HG03280 (cell line): ENCODE results near the gene DPYSL5.

Experiments
- ATAC-seq: cut with Tn5 transposase; IDR thresholded peaks from one replicate; pipeline ENCODE4 v1.9.1; 2021; ENCODE audit warnings: mild to moderate bottlenecking, moderate library complexity; ENCODE audit not compliant: unreplicated experiment

The DPYSL5 gene

DNA sequence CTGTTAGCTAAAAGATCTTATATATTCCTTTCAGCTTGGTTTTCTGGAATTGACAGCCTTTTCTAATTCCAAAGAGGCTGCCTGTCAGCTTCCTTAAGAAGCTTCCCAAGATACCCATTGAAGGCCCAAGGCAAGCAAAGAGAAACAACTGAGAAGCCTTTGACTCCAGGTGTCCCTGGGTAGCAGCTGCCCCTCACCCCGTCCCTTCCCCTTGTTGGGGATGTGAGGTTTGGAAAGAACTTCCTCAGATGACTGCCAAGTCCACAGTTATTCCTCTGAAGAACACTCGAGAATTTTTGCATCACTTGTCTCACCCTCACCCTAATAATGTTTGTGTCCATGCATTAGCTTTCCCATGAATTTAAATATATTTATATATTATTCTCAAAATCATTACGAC, 135.8 kb downstream of the DPYSL5 start:
- no peak for ATAC-seq

- ATAC-seq, result no peak
These were observed 137.9 kb downstream of the DPYSL5 start for GRCh38 chr2:26985807-26986206.

GRCh38 chr2:26986576-26986975, 138.6 kb downstream of the DPYSL5 start:
- ATAC-seq, result no peak

DNA sequence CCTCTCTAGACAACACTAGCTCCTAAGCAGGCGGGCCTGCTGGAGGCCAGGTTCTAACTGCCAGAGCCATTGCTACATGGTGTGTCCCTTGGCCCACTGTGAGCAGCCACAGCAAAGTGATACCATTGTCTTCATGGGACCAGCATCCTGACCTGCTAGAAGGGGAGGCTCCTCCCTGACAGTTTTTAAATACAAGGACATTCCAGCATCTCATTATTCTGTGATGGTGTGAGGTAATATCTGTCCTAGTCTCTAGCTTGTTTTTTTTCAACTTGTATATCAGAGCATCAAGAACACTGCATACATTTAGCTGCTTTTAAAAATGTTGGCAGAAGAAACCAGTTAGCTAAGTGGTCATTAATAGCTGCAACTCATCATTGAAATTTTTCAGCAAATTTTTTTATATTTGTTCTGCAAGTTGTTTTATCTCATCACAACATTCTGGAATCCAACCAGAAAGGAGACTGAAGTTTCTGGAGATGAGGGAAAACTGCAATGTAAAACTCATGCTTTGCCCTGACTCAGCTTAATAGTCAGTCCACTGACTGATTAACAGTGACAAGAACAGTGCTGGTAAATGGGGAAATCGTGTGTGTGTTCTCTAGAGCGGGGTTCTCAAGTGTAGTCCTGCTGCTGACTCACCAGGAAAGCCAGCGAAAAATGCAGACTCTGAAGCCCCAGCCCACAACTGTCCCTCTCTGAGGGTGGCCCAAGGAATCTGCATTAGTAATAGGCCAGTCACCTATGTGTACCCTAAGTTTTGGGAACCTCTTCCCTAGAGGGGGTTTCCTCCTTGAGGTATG, 140.3 kb downstream of the DPYSL5 start:
- no peak for ATAC-seq

- no peak for ATAC-seq
These were observed 141.2 kb downstream of the DPYSL5 start for GRCh38 chr2:26989156-26989555.

- ATAC-seq, result no peak
These were observed 143.8 kb downstream of the DPYSL5 start for GRCh38 chr2:26991717-26992116.

DNA sequence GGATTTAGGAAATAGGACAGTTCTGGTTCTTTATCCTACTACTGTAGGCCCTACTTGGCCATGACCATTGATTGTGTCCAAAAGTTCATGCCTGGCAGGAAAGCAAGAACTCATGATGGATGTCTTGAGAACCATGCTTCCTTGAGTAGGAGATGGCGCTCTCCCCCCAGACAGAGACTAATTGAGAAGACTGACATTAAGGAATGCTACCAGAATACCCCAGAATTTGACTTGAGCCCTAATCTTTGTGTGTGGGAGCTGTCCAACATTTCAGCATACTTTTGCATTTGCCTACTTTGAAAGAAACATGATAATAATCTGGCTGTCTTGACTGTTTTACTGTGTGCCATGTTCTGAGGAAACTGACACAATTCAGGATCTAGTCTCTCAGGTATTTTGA, 145.8 kb downstream of the DPYSL5 start:
- ATAC-seq, result no peak

DNA sequence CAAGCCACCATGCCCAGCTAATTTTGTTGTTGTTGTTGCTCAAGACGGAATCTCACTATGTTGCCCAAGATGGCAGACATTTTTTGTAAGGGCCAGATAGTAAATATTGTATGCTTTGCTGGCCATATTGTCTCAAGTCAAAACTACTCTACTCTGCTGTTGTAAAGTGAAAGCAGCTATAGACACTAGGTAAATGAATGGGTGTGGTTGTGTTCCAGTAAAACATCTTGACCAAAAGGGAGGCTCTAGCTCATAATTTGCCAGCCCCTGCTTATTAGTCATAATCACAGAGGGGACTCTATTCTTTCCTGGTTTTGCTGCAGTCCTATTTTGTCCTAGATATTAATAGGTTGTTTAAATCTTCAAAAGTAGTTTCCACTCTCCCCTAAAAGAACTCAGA, 147.1 kb downstream of the DPYSL5 start:
- no peak for ATAC-seq

- no peak for ATAC-seq
These were observed 149.5 kb downstream of the DPYSL5 start for GRCh38 chr2:26997394-26997793.

- no peak for ATAC-seq
These were observed 150.4 kb downstream of the DPYSL5 start for GRCh38 chr2:26998323-26998722.
